Lung (tissue), 12 donors: ENCODE measurements around the gene ATP2B3. TPM values are rescaled to one million over a fixed set of nuclear protein-coding genes. Genes with fewer than 3 reads are reported as not detected.
A peak's percentile ranks its signal among the peaks of the same experiment; 100 is the strongest.

Source experiments
- ATAC-seq: fragments of 200-7000 bp; cut with Tn5 transposase; one replicate; pipeline ENCODE4 v1.9.1; 2020; ENCODE audit warnings: moderate number of reproducible peaks; ENCODE audit not compliant: insufficient read depth, low FRiP score
- DNase-seq, 3 donors: peaks; one replicate each; pipeline ENCODE4 v3.0.0-alpha.2; 2013 to 2017
- H3K27ac ChIP-seq, 2 donors: one replicate each; pipeline ENCODE4 v1.5.1; 2013; ENCODE audit warnings: mild to moderate bottlenecking in 2 of 2, moderate library complexity in 2 of 2, control low read depth in 1 of 2, inconsistent platforms in 1 of 2, low read depth in 1 of 2, low read length in 1 of 2
- H3K27me3 ChIP-seq, 3 donors: one replicate each; pipeline ENCODE4 v1.5.1; 2013; ENCODE audit warnings: low read length in 2 of 3; ENCODE audit not compliant: control insufficient read depth in 3 of 3, insufficient read depth in 3 of 3
- H3K36me3 ChIP-seq, 4 donors: one replicate each; pipeline ENCODE4 v1.5.1; 2013; ENCODE audit warnings: low read length in 4 of 4, mild to moderate bottlenecking in 1 of 4, moderate library complexity in 1 of 4; ENCODE audit not compliant: control insufficient read depth in 4 of 4, insufficient read depth in 4 of 4
- H3K4me1 ChIP-seq, 5 donors: one replicate each; pipeline ENCODE4 v1.5.1; 2013; ENCODE audit warnings: low read length in 5 of 5, mild to moderate bottlenecking in 2 of 5, moderate library complexity in 1 of 5; ENCODE audit not compliant: control insufficient read depth in 5 of 5, insufficient read depth in 5 of 5
- H3K4me3 ChIP-seq: one replicate; pipeline ENCODE4 v1.5.1; 2013; ENCODE audit warnings: mild to moderate bottlenecking, control low read depth, moderate library complexity
- H3K9ac ChIP-seq, 2 donors: one replicate each; pipeline ENCODE4 v1.5.1; 2013; ENCODE audit warnings: low read length in 2 of 2, control low read depth in 1 of 2; ENCODE audit not compliant: insufficient read depth in 1 of 2
- H3K9me3 ChIP-seq, 4 donors: one replicate each; pipeline ENCODE4 v1.5.1; 2013; ENCODE audit warnings: low read length in 3 of 4, mild to moderate bottlenecking in 1 of 4, moderate library complexity in 1 of 4; ENCODE audit not compliant: control insufficient read depth in 4 of 4, insufficient read depth in 3 of 4
- WGBS, 2 donors: extraction: QIAGEN DNeasy Blood & Tissue Kit; methylation state at CpG; one replicate each; pipeline ENCODE4 v1.1.7; 2013; 5-methylcytosine and 5-hydroxymethylcytosine counted together
- polyA plus RNA-seq, 2 donors: library from polyadenylated mRNA; stranded (reverse); fragments of 200-250 nt; gene quantifications; one replicate each; pipeline ENCODE4 v1.2.1, GENCODE V29; 2013
- total RNA-seq, 2 donors: library from RNA; depleted of rRNA in 1 of 2; stranded (reverse); fragments of >200 nt in 1 of 2; gene quantifications; one replicate each; pipeline ENCODE4 v1.2.1, GENCODE V29; 2014 to 2021
- TF ChIP-seq, protein P1 (sequence below): IDR thresholded peaks from 2 replicates; pipeline ENCODE4 v1.5.1; 2012; ENCODE audit warnings: mild to moderate bottlenecking; ENCODE audit errors: control extremely low read depth, extremely low read depth
- donor health status: control.
- donor health status: control.
- donor health status: Bipolar disorder and iron deficiency.
- donor health status: healthy.
- donor health status: DM: yes; HTN: yes; CAD: no.

The ATP2B3 gene
- total and polyA plus RNA-seq, 4 donors = 0.21 to 0.54 TPM; not detected in 2

DNA sequence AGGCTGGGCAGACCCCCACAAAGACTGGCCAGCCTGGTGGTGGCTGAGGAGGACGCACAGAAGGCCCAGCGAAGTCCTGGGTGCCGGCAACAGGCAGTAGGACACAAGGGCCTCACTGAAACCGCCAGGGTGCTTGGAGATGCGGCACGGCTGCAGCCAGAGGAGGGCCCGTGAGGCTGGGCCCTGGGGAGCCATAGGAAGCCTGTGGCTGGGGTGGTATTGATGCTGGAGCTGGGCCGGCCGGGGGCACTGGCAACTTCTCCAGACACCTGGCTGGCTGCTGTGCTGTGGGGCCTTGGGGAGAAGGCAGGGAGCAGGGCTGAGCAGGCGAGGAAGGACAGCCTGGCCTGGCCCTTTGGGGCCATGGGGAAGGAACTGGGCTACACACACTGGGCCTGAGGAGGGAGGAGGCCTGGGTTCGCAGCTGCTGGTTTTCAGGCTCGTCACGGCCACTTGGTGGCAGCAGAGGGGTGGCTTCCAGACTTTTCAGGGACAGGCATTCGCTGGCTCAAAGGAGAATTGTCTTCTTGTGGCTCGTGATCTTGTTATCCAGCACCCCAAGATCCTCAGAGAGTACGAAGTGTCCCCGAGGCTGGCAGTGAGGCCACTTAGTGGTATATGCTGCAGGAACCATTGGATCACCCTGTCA is 37.2 kb downstream of the ATP2B3 start:
- Histone ChIP-seq H3K27ac (no peak overlapping the region), H3K9me3 (peaks cover 0 to 3% (median 0%) of the 10 kb centered on the region in 4 donors), H3K27me3 (no peaks in the 10 kb centered on the region), H3K4me3 (no peak overlapping the region), H3K9ac (no peak overlapping the region), H3K36me3 (no peaks in the 10 kb centered on the region), H3K4me1 (no peaks in the 10 kb centered on the region)
- no peak for ATAC-seq
- WGBS, 2 donors = 30 to 42% methylated on average over 10 to 17 of the region's 17 CpGs
- TF ChIP-seq, protein P1, sequence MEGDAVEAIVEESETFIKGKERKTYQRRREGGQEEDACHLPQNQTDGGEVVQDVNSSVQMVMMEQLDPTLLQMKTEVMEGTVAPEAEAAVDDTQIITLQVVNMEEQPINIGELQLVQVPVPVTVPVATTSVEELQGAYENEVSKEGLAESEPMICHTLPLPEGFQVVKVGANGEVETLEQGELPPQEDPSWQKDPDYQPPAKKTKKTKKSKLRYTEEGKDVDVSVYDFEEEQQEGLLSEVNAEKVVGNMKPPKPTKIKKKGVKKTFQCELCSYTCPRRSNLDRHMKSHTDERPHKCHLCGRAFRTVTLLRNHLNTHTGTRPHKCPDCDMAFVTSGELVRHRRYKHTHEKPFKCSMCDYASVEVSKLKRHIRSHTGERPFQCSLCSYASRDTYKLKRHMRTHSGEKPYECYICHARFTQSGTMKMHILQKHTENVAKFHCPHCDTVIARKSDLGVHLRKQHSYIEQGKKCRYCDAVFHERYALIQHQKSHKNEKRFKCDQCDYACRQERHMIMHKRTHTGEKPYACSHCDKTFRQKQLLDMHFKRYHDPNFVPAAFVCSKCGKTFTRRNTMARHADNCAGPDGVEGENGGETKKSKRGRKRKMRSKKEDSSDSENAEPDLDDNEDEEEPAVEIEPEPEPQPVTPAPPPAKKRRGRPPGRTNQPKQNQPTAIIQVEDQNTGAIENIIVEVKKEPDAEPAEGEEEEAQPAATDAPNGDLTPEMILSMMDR = peak; percentile 51
- peak; percentile 63 to 66 (median 65) for DNase-seq

DNA sequence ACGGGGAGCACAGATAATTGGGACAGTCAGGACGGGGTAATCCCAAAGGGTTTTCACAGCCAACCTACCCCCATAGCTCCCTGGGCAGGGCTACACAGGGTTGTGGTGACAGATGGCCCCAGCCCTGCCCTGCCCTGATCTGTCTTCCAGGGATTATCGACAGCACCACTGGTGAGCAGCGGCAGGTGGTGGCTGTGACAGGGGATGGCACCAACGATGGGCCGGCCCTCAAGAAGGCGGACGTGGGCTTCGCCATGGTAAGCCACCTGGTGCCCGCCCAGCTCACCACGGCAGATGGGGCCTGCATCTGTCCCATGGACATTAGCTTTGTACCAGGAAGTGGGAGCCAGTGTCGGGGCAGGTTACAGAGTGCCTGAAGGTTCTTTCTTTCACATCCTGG is 39.3 kb downstream of the ATP2B3 start:
- TF ChIP-seq, protein P1 = no peak
- H3K9ac ChIP-seq = no peak overlapping the region
- no peak overlapping the region for H3K4me3 ChIP-seq
- no peaks in the 10 kb centered on the region for H3K36me3 ChIP-seq
- H3K9me3 ChIP-seq = peaks cover 0 to 1% (median 0%) of the 10 kb centered on the region in 4 donors
- no peaks in the 10 kb centered on the region for H3K4me1 ChIP-seq
- ATAC-seq (no peak), DNase-seq (no peak)
- H3K27me3 ChIP-seq = no peaks in the 10 kb centered on the region
- whole genome bisulfite sequencing, 2 donors = 89 to 95% methylated on average over 10 to 12 of the region's 12 CpGs
- H3K27ac ChIP-seq = no peak overlapping the region

DNA sequence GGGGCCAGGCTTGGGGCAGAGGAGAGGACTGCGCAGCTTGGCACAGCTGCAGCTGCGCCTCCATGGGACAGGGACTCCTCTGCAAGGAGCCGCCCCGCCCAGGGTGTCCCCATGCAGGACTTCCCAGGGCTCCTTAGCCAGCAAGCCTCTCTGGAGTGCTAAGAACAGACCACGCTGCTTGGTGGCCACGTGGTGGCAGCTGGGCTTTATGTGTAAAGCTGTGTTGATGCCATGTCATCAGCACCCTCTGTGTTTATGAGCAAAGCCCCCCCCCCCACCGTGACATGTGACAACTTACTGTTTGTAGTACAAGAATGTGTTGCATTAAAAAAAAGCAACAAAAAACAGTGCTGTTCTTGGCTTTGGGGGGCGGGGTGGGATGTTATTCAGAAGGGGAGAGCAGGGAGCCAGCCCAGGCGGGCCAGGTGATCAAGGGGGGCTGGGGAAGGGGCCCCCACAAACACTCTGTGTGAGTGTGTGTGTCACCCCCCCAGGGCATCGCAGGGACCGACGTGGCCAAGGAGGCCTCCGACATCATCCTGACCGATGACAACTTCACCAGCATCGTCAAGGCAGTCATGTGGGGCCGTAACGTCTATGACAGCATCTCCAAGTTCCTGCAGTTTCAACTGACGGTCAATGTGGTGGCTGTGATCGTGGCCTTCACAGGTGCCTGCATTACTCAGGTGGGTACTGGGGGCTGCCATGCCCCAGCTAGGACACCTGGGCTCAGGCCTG is 40.3 kb downstream of the ATP2B3 start:
- H3K4me1 ChIP-seq = no peaks in the 10 kb centered on the region
- H3K27me3 ChIP-seq = no peaks in the 10 kb centered on the region

More for the DNA sequence above, 40.3 kb downstream of the ATP2B3 start:
- DNase-seq (peak in 2 of 3 donors; percentile 9 to 29), ATAC-seq (no peak)
- Histone ChIP-seq H3K4me3 (no peak overlapping the region), H3K27ac (no peak overlapping the region), H3K9me3 (peaks cover 0 to 1% (median 0%) of the 10 kb centered on the region in 4 donors), H3K36me3 (no peaks in the 10 kb centered on the region), H3K9ac (no peak overlapping the region)
- 81 to 85% methylated on average over 19 of the region's 19 CpGs for WGBS, 2 donors
- TF ChIP-seq, protein P1 = no peak
